ENCODE results near the gene KLRB1.
"Not testable (repeated sequence)": the region's sequence is repeated elsewhere in the genome, so short reads cannot be mapped to it uniquely, and the experiment has no call there.

KLRB1 gene

GRCh38 chr12:9619411-9620179 is 11.9 kb upstream of the KLRB1 start:
- DNase-seq, result no peak

GRCh38 chr12:9618906-9619305 is 11.2 kb upstream of the KLRB1 start:
- not testable (repeated sequence) for DNase-seq

- DNase-seq, result no peak
Measured at GRCh38 chr12:9617124-9617523, 9.4 kb upstream of the KLRB1 start.

- no peak for DNase-seq
Measured at GRCh38 chr12:9615420-9616136, 7.9 kb upstream of the KLRB1 start.

GRCh38 chr12:9610606-9611005 is 2.9 kb upstream of the KLRB1 start:
- not testable (repeated sequence) for DNase-seq

GRCh38 chr12:9606736-9607372 is 862 bp downstream of the KLRB1 start:
- no peak for DNase-seq

GRCh38 chr12:9606247-9606646 is 1.5 kb downstream of the KLRB1 start:
- DNase-seq, result no peak

GRCh38 chr12:9605483-9605882 is 2.2 kb downstream of the KLRB1 start:
- DNase-seq, result no peak

GRCh38 chr12:9604287-9604686 is 3.4 kb downstream of the KLRB1 start:
- DNase-seq, result no peak

- DNase-seq, result not testable (repeated sequence)
Measured at GRCh38 chr12:9600426-9600825, 7.3 kb downstream of the KLRB1 start.

- no peak for DNase-seq
Measured at GRCh38 chr12:9598363-9598762, 9.4 kb downstream of the KLRB1 start.

- DNase-seq, result no peak
Measured at GRCh38 chr12:9597365-9597764, 10.4 kb downstream of the KLRB1 start.

GRCh38 chr12:9590441-9590840 is 17.3 kb downstream of the KLRB1 start:
- DNase-seq, result no peak

- DNase-seq, result no peak
Measured at GRCh38 chr12:9588749-9589148, 19.0 kb downstream of the KLRB1 start.

GRCh38 chr12:9587987-9588600 is 19.6 kb downstream of the KLRB1 start:
- DNase-seq, result no peak

- DNase-seq, result not testable (repeated sequence)
Measured at GRCh38 chr12:9577729-9578128, 30.0 kb downstream of the KLRB1 start.

GRCh38 chr12:9567151-9567550 is 40.6 kb downstream of the KLRB1 start:
- not testable (repeated sequence) for DNase-seq

- not testable (repeated sequence) for DNase-seq
Measured at GRCh38 chr12:9566113-9566512, 41.6 kb downstream of the KLRB1 start.

- not testable (repeated sequence) for DNase-seq
Measured at GRCh38 chr12:9564418-9564817, 43.3 kb downstream of the KLRB1 start.

- DNase-seq, result not testable (repeated sequence)
Measured at GRCh38 chr12:9562841-9563453, 44.8 kb downstream of the KLRB1 start.

GRCh38 chr12:9545489-9545888 is 62.2 kb downstream of the KLRB1 start:
- not testable (repeated sequence) for DNase-seq
